ENCODE results near the gene HIVEP3.

GRCh38 chr1:41653574-41653973 lies 265.1 kb downstream of the HIVEP3 start:
- TF ChIP-seq ZNF274 (IDR thresholded peaks at IDR 0.05; ENCODE audit: low read depth, low read length): no peak
- no peak for TF ChIP-seq YY1 (IDR thresholded peaks at IDR 0.05; ENCODE audit: insufficient read depth, insufficient read length)
